Measurements from ENCODE around the gene ABCA2.

The ABCA2 gene

DNA sequence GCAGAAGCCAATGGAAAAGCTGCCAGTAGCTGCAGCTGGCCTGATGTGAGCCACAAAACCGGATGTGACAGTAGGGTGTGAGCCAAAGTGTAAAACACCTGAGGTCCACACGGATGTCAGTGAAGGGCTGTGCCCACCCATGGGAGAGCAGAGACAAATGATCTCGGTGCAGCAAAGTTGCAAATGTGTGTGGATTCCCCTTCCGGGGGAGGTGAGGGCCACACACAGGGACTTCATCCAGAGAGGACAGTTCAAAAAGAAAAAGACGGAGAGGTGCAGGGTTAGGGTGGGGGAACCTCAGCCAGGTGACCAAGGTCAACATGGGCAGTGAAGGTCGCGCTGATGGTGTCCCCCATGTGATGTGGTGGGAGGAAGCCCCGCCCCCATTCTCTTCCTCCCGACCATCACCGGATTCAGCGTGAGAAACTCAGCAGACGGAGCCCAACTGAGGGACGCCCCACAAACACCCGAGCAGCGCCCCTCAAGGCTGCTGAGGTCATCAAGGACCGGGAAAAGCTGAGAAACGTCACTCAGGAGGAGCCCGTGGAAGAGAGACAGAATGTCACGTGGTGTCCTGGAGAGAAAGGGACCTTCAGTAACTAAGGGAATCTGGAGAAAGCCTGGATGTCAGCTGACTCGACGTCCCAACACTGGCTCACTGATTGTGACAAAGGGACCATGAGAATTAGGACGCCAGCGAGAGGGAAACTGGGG, 62.1 kb downstream of the ABCA2 start:
- no peak overlapping the region for H3K27ac ChIP-seq
- no peaks in the 10 kb centered on the region for H3K79me2 ChIP-seq
- peak overlapping the region; percentile 56 for H3K4me2 ChIP-seq (ENCODE audit: low read length)
- no peaks in the 10 kb centered on the region for H3K4me1 ChIP-seq
- no peak overlapping the region for H2AFZ ChIP-seq
- no peaks in the 10 kb centered on the region for H3K9me3 ChIP-seq (ENCODE audit: control insufficient read depth, low read length)
- H3K27me3 ChIP-seq (ENCODE audit: control insufficient read depth, insufficient read depth, low read length), result no peaks in the 10 kb centered on the region
- TF ChIP-seq CTCF (IDR thresholded peaks at IDR 0.05), result no peak
- no peaks in the 10 kb centered on the region for H3K36me3 ChIP-seq (ENCODE audit: control insufficient read depth, insufficient read depth, low read length)
- no peak overlapping the region for H3K9ac ChIP-seq
- H3K4me3 ChIP-seq (ENCODE audit: low read depth, low read length), result peak overlapping the region; percentile 13

GRCh38 chr9:136964833-136965422, 63.1 kb downstream of the ABCA2 start:
- Histone ChIP-seq H3K4me3 (ENCODE audit: low read depth, low read length) (no peak overlapping the region), H3K27me3 (ENCODE audit: control insufficient read depth, insufficient read depth, low read length) (no peaks in the 10 kb centered on the region), H2AFZ (no peak overlapping the region), H3K79me2 (no peaks in the 10 kb centered on the region), H3K36me3 (ENCODE audit: control insufficient read depth, insufficient read depth, low read length) (no peaks in the 10 kb centered on the region), H3K27ac (no peak overlapping the region), H3K4me1 (no peaks in the 10 kb centered on the region), H3K4me2 (ENCODE audit: low read length) (no peak overlapping the region), H3K9me3 (ENCODE audit: control insufficient read depth, low read length) (no peaks in the 10 kb centered on the region), H3K9ac (no peak overlapping the region)
- TF ChIP-seq CTCF (IDR thresholded peaks at IDR 0.05), result no peak

DNA sequence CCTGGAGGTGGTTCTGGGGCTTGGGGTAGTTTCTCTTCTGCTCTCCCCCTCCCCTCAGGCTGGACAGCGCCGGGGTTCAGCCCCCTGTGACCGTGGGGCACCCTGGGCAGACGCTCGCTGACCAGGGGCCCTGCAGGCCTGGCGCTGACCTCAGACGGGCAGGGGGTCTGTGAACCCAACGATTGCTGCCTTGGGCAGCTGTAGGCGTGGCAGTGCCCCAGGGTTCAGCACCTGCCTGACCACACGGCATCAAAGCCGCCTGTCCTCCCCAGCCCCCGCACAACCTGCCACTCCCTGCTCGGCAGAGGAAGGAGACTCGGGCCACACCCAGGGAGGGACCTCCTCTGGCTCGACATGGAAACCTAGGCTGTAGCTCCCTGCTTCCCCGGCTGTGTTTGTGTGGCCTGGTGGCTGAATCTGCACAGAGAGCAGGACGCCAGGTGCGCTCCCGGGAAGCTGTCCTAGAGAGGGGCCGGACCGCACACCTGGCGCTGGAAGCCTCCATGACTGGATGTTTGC, 63.8 kb downstream of the ABCA2 start:
- Histone ChIP-seq H3K27ac (no peak overlapping the region), H3K79me2 (no peaks in the 10 kb centered on the region), H3K4me3 (ENCODE audit: low read depth, low read length) (no peak overlapping the region), H3K4me2 (ENCODE audit: low read length) (no peak overlapping the region), H3K9ac (no peak overlapping the region), H3K27me3 (ENCODE audit: control insufficient read depth, insufficient read depth, low read length) (no peaks in the 10 kb centered on the region), H2AFZ (no peak overlapping the region), H3K4me1 (no peaks in the 10 kb centered on the region), H3K36me3 (ENCODE audit: control insufficient read depth, insufficient read depth, low read length) (no peaks in the 10 kb centered on the region), H3K9me3 (ENCODE audit: control insufficient read depth, low read length) (no peaks in the 10 kb centered on the region)
- no peak for TF ChIP-seq CTCF (IDR thresholded peaks at IDR 0.05)

GRCh38 chr9:136963751-136964150, 64.3 kb downstream of the ABCA2 start:
- Histone ChIP-seq H3K9ac (no peak overlapping the region), H3K27ac (no peak overlapping the region)

More at GRCh38 chr9:136963751-136964150, 64.3 kb downstream of the ABCA2 start:
- H3K4me2 ChIP-seq (ENCODE audit: low read length), result no peak overlapping the region
- no peak overlapping the region for H3K4me3 ChIP-seq (ENCODE audit: low read depth, low read length)
- TF ChIP-seq CTCF (IDR thresholded peaks at IDR 0.05), result no peak
- H3K36me3 ChIP-seq (ENCODE audit: control insufficient read depth, insufficient read depth, low read length), result no peaks in the 10 kb centered on the region
- H2AFZ ChIP-seq, result no peak overlapping the region
- H3K4me1 ChIP-seq, result no peaks in the 10 kb centered on the region
- no peaks in the 10 kb centered on the region for H3K79me2 ChIP-seq
- H3K27me3 ChIP-seq (ENCODE audit: control insufficient read depth, insufficient read depth, low read length), result no peaks in the 10 kb centered on the region
- no peaks in the 10 kb centered on the region for H3K9me3 ChIP-seq (ENCODE audit: control insufficient read depth, low read length)

All from parathyroid adenoma (tissue), 2 donors.